ENCODE results near the gene MYLK2.

MYLK2 gene

DNA sequence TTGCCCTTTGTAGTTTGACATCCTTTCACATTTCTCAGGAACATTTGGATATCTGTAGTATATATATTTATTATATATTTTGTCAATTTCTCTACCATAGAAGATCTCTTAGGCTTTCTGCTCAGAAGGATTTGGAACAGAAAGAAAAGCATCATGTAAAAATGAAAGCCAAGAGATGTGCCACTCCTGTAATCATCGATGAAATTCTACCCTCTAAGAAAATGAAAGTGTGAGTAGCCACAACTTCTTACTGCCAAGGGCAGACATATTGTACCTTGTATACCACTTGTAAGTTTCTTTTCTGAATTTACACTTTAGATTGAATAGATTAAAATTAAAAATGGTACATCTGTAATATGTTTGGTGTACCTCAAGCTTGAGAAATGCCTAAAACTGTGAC, 48.9 kb upstream of the MYLK2 start (continued):
- TF ChIP-seq ZC3H10 (CRISPR knock-in tag; IDR thresholded peaks at IDR 0.05), result no peak

GRCh38 chr20:31774408-31774807, 44.7 kb upstream of the MYLK2 start:
- ATAC-seq, result no peak
- TF ChIP-seq ISL1 (CRISPR knock-in tag; IDR thresholded peaks at IDR 0.05), result no peak
- TF ChIP-seq ZFP3 (CRISPR knock-in tag; IDR thresholded peaks at IDR 0.05), result no peak
- no peak for TF ChIP-seq CSRNP3 (CRISPR knock-in tag; IDR thresholded peaks at IDR 0.05)
- TF ChIP-seq, protein P1, sequence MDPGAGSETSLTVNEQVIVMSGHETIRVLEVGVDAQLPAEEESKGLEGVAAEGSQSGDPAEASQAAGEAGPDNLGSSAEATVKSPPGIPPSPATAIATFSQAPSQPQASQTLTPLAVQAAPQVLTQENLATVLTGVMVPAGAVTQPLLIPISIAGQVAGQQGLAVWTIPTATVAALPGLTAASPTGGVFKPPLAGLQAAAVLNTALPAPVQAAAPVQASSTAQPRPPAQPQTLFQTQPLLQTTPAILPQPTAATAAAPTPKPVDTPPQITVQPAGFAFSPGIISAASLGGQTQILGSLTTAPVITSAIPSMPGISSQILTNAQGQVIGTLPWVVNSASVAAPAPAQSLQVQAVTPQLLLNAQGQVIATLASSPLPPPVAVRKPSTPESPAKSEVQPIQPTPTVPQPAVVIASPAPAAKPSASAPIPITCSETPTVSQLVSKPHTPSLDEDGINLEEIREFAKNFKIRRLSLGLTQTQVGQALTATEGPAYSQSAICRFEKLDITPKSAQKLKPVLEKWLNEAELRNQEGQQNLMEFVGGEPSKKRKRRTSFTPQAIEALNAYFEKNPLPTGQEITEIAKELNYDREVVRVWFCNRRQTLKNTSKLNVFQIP (CRISPR knock-in tag; IDR thresholded peaks at IDR 0.05; ENCODE audit: borderline replicate concordance, low read depth), result no peak
- TF ChIP-seq ESRRG (CRISPR knock-in tag; IDR thresholded peaks at IDR 0.05), result no peak
- no peak for TF ChIP-seq ZNF8 (CRISPR knock-in tag; IDR thresholded peaks at IDR 0.05)
- no peak for TF ChIP-seq ZNF70 (CRISPR knock-in tag; IDR thresholded peaks at IDR 0.05)
- TF ChIP-seq ARNTL (CRISPR knock-in tag; IDR thresholded peaks at IDR 0.05; ENCODE audit: borderline replicate concordance, low read depth), result no peak
- TF ChIP-seq RARB (CRISPR knock-in tag; IDR thresholded peaks at IDR 0.05), result no peak
- TF ChIP-seq ZC3H10 (CRISPR knock-in tag; IDR thresholded peaks at IDR 0.05), result no peak

DNA sequence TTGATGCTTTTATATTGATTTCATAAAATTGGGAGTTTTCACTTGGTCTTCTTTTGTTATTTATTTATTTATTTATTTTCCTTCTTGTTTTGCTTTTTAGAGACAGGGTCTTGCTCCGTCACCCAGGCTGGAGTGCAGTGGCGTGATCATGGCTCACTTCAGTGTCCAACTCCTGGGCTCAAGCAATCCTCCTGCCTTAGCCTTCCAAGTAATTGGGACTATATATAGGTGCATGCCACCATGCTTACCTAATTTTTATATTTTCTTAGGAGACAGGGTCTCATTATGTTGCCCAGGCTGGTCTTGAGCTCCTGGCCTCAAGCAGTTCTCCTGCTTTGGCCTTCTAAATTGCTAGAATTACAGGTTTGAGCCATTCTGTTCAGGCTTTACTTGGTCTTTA, 38.3 kb upstream of the MYLK2 start:
- TF ChIP-seq CSRNP3 (CRISPR knock-in tag; IDR thresholded peaks at IDR 0.05) (no peak), ARNTL (CRISPR knock-in tag; IDR thresholded peaks at IDR 0.05; ENCODE audit: borderline replicate concordance, low read depth) (no peak), PPARA (CRISPR knock-in tag; IDR thresholded peaks at IDR 0.05; ENCODE audit: borderline replicate concordance) (no peak), ZNF565 (CRISPR knock-in tag; conservative IDR thresholded peaks at IDR 0.05; ENCODE audit: low read depth) (no peak), ESRRG (CRISPR knock-in tag; IDR thresholded peaks at IDR 0.05) (no peak), ZFP30 (CRISPR knock-in tag; IDR thresholded peaks at IDR 0.05) (no peak), GLIS3 (CRISPR knock-in tag; IDR thresholded peaks at IDR 0.05) (no peak)
- TF ChIP-seq, protein P2, sequence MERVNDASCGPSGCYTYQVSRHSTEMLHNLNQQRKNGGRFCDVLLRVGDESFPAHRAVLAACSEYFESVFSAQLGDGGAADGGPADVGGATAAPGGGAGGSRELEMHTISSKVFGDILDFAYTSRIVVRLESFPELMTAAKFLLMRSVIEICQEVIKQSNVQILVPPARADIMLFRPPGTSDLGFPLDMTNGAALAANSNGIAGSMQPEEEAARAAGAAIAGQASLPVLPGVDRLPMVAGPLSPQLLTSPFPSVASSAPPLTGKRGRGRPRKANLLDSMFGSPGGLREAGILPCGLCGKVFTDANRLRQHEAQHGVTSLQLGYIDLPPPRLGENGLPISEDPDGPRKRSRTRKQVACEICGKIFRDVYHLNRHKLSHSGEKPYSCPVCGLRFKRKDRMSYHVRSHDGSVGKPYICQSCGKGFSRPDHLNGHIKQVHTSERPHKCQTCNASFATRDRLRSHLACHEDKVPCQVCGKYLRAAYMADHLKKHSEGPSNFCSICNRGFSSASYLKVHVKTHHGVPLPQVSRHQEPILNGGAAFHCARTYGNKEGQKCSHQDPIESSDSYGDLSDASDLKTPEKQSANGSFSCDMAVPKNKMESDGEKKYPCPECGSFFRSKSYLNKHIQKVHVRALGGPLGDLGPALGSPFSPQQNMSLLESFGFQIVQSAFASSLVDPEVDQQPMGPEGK (CRISPR knock-in tag; IDR thresholded peaks at IDR 0.05; ENCODE audit: borderline replicate concordance), result no peak
- TF ChIP-seq, protein P3, sequence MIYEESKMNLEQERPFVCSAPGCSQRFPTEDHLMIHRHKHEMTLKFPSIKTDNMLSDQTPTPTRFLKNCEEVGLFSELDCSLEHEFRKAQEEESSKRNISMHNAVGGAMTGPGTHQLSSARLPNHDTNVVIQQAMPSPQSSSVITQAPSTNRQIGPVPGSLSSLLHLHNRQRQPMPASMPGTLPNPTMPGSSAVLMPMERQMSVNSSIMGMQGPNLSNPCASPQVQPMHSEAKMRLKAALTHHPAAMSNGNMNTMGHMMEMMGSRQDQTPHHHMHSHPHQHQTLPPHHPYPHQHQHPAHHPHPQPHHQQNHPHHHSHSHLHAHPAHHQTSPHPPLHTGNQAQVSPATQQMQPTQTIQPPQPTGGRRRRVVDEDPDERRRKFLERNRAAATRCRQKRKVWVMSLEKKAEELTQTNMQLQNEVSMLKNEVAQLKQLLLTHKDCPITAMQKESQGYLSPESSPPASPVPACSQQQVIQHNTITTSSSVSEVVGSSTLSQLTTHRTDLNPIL (CRISPR knock-in tag; IDR thresholded peaks at IDR 0.05; ENCODE audit: low read depth), result no peak
- ATAC-seq, result no peak

DNA sequence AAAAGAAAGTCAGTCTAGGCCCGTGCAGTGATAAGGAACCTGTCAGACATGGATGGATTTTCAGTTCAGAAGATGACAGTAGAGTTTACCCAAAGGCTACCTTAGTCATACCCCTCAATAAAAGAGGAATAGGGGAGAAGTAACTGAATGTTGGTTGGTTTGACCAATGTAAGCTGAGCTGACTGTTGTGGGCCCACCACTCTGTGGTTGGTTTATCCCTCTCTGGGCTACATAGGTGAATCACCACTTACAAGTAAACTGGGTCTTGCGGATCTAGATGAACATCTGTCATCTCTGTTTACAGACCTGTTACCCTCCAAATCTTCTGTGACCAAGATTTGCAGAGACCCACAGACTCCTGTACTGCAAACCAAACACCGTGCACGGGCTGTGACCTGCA, 37.2 kb upstream of the MYLK2 start:
- ATAC-seq, result no peak
- no peak for TF ChIP-seq TCF4 (CRISPR knock-in tag; IDR thresholded peaks at IDR 0.05; ENCODE audit: borderline replicate concordance)
- TF ChIP-seq TOX (CRISPR knock-in tag; IDR thresholded peaks at IDR 0.05; ENCODE audit: borderline replicate concordance), result no peak
- TF ChIP-seq RARB (CRISPR knock-in tag; IDR thresholded peaks at IDR 0.05), result no peak
- no peak for TF ChIP-seq SNAI2 (CRISPR knock-in tag; IDR thresholded peaks at IDR 0.05)

DNA sequence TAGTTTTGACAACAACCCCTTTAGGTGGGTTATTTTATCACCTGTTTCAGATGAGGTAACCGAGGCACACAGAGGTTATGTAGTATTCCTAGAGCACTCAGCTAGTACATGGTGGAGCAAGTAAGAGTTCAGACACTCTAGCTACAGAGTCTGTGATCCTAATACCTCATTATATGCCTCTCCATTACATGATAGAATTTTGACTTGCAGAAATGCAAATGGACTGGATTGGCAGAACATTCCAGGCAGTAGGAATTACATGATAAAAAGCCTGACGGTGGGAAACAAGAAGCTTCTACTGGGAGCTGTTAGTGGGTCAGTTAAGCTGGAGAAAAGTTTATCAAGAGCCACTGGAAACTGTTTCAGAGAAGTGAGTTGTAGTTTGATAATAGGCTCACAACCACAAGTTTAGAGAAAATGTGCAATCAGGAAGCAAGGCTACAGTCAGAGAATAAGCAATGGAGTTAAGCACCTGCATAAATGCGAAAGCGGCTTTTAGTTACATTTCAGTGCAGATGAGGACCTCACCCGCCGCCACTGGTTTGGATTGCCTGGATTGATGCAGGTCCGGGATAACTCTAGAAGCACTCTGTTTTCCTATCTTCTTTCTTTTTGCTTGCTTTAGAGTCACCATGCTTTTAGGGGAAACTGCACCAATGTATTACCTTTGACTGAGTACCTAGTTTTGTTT, 34.7 kb upstream of the MYLK2 start:
- ATAC-seq, result no peak
- no peak for TF ChIP-seq ZNF565 (CRISPR knock-in tag; conservative IDR thresholded peaks at IDR 0.05; ENCODE audit: low read depth)

All from SK-N-SH treated with all-trans-retinoic acid at 6 μM for 48 hours (cell line).